Measurements from ENCODE around the gene CAP2. TPM values are rescaled to one million over a fixed set of nuclear protein-coding genes. Genes with fewer than 3 reads are reported as not detected.

CAP2 gene
- total RNA-seq, 4 donors from 2014 or later, result 3.2 to 16.2 (median 10.6) TPM

DNA sequence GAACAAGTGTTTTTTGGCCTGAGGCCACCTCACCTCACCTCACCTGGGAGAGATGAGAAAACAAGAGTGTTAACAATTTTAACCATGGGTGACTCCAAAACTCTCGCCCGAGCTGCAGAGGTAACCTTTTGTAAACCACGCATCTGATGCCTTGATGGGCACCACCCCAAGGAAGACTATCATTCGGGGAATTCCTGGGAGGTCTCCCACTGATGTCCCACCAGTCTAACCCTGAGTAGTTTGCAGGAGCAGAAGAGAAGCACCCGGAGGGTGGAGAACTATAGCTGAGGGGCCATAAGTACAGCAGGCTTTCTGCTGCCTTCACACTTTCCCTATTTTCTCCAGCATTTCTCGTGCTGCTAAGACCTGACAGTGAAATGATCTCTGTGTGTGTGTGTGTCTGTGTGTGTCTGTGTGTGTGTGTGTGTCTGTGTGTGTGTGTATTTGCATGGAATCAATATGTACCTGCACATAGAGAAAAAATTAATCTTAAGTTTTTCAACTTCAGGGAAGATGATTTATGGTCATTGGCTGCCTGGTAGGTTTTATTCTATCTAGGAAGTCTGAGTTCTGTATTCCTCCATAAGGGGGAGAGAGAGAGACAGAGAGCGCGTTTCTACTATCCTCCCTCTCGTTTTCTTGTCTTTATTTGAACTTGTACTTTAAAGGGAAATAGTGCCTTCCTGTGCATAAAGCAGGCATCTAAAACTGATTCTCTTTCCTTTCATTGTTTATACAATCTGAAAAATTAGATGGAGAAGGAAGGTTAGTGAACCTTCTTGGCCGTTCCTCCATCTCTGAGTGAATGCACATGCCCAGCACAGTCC is 75.8 kb downstream of the CAP2 start:
- no peaks in the 10 kb centered on the region for H3K9me3 ChIP-seq
- H3K36me3 ChIP-seq, result no peaks in the 10 kb centered on the region
- WGBS, 2 donors, result 75 to 80% methylated on average over 10 of the region's 10 CpGs
- no peak for DNase-seq
- no peak overlapping the region for H3K4me3 ChIP-seq (replicated peaks in 1 of 3)
- no peaks in the 10 kb centered on the region for H3K4me1 ChIP-seq
- no peaks in the 10 kb centered on the region for H3K27me3 ChIP-seq
- H3K27ac ChIP-seq, result no peak overlapping the region
- TF ChIP-seq, protein P1, sequence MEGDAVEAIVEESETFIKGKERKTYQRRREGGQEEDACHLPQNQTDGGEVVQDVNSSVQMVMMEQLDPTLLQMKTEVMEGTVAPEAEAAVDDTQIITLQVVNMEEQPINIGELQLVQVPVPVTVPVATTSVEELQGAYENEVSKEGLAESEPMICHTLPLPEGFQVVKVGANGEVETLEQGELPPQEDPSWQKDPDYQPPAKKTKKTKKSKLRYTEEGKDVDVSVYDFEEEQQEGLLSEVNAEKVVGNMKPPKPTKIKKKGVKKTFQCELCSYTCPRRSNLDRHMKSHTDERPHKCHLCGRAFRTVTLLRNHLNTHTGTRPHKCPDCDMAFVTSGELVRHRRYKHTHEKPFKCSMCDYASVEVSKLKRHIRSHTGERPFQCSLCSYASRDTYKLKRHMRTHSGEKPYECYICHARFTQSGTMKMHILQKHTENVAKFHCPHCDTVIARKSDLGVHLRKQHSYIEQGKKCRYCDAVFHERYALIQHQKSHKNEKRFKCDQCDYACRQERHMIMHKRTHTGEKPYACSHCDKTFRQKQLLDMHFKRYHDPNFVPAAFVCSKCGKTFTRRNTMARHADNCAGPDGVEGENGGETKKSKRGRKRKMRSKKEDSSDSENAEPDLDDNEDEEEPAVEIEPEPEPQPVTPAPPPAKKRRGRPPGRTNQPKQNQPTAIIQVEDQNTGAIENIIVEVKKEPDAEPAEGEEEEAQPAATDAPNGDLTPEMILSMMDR (IDR thresholded peaks at IDR 0.05), result peak in 1 of 6 experiments; percentile 26
- no peak for TF ChIP-seq POLR2A (IDR thresholded peaks at IDR 0.05)
- intact Hi-C loops (cut with DNase I), result no loop called here

DNA sequence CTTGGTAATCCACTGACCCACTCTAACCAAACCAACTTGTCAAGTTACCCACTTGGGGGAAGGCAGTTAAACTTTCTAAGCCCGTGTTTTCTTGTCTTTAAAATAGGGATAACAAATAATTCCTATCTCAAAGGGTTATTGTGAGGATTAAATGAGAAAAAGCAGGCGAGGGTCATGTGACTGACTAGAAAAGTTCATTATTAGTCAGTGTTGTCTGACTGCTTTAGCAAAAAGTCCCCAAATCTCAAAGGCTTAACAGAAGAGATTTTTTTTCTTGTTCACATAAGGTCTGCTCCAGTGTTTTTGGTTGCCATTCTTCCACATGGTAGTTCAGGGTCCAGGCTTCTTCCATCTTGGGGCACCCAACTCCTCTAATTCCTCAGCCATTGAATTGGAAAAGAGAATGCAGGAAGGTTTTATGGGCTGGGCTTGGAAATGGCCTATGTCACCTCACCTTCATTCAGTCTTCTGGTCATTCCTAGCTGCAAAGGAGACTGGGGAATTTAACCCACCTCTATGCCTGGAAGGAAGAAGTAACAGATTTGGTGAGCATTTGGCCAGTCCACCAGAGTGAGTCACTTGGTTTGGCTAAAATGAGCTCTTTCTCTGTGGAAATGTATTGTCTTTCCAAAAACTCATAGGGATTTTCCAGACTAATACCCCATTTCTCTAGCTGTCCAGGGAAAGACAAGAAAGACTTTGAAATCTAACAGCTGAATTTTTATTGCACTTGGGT is 77.0 kb downstream of the CAP2 start:
- no peak overlapping the region for H3K27ac ChIP-seq
- WGBS, 2 donors, result 78 to 86% methylated on average over 2 of the region's 2 CpGs

DNA sequence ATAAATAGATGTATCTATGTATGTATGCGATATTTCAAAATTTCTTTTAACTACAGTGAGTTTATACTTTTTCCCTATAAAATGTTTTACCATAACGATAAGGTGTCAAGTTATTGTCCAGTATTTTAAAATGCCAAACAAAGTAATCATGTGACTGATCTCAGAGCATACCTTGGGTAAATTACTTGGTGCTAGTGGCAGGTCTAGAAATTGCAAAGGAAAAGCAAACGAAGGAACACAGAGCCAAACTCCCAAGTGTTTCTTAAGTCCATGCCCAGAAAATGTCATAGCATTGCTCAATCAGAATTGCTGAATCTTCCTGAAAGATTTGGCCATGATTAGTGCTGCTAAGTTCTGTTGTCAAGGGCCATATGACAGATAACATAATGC is 77.5 kb downstream of the CAP2 start:
- H3K4me1 ChIP-seq, result no peaks in the 10 kb centered on the region
- 71 to 79% methylated on average over 3 of the region's 3 CpGs for WGBS, 2 donors
- H3K27me3 ChIP-seq, result no peaks in the 10 kb centered on the region
- no peak for TF ChIP-seq POLR2A (IDR thresholded peaks at IDR 0.05)
- TF ChIP-seq, protein P1 (IDR thresholded peaks at IDR 0.05), result peak in 1 of 6 experiments; percentile 10
- H3K27ac ChIP-seq, result no peak overlapping the region
- no peaks in the 10 kb centered on the region for H3K36me3 ChIP-seq
- intact Hi-C loops (cut with DNase I), result no loop called here
- H3K4me3 ChIP-seq (replicated peaks in 1 of 3), result no peak overlapping the region
- DNase-seq, result no peak
- no peaks in the 10 kb centered on the region for H3K9me3 ChIP-seq

More for the DNA sequence above, 77.0 kb downstream of the CAP2 start:
- no peak for DNase-seq
- Histone ChIP-seq H3K27me3 (no peaks in the 10 kb centered on the region), H3K4me1 (no peaks in the 10 kb centered on the region), H3K9me3 (no peaks in the 10 kb centered on the region), H3K36me3 (no peaks in the 10 kb centered on the region), H3K4me3 (replicated peaks in 1 of 3) (no peak overlapping the region)
- intact Hi-C loops (cut with DNase I), result no loop called here
- TF ChIP-seq, protein P1 (IDR thresholded peaks at IDR 0.05), result no peak
- TF ChIP-seq POLR2A (IDR thresholded peaks at IDR 0.05), result no peak

DNA sequence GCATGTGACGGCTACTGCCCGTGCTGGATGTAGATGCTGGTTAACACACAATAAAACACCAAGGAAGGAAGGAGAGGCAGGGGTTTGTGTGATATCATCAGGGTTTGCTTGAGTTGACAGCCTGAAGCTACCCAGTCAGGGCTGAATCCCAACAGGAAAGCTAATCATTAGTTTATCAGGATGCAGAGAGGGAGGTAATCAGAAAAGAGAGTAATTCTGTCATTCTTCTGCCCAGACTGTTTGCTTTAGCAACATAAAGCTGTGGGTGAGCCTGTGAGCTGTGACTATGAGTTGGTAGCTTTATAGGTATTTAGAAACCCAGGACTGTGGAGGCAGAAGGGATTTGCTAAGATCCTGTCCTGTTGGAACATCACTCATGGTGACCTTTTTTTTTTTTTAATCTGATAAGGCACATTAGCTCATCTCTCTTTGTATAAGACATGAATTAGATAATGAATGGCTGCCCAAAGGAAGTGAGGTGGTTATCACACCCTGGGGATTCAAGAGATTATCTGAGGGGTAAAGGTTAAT is 79.3 kb downstream of the CAP2 start:
- Histone ChIP-seq H3K9me3 (no peaks in the 10 kb centered on the region), H3K27me3 (no peaks in the 10 kb centered on the region), H3K27ac (no peak overlapping the region), H3K36me3 (no peaks in the 10 kb centered on the region), H3K4me1 (no peaks in the 10 kb centered on the region), H3K4me3 (replicated peaks in 1 of 3) (no peak overlapping the region)
- no peak for TF ChIP-seq POLR2A (IDR thresholded peaks at IDR 0.05)
- TF ChIP-seq, protein P1 (IDR thresholded peaks at IDR 0.05), result no peak
- no peak for DNase-seq
- intact Hi-C loops (cut with DNase I), result no loop called here
- WGBS, 2 donors, result 86 to 92% methylated on average over 2 of the region's 2 CpGs

Data from thyroid gland (tissue), 4 donors.